ENCODE data around the gene HMSD. TPM values are rescaled to one million over a fixed set of nuclear protein-coding genes. Genes with fewer than 3 reads are reported as not detected.

Gene HMSD
- total RNA-seq, 1 donor from 2014 or later = not detected

- Histone ChIP-seq H3K36me3 (no peaks in the 10 kb centered on the region), H3K9me3 (no peaks in the 10 kb centered on the region), H3K4me1 (no peaks in the 10 kb centered on the region), H3K27ac (no peak overlapping the region), H3K27me3 (no peaks in the 10 kb centered on the region), H3K4me3 (no peak overlapping the region)
- DNase-seq (ENCODE audit: low spot score in 2 of 2) = no peak
- TF ChIP-seq, protein P1, sequence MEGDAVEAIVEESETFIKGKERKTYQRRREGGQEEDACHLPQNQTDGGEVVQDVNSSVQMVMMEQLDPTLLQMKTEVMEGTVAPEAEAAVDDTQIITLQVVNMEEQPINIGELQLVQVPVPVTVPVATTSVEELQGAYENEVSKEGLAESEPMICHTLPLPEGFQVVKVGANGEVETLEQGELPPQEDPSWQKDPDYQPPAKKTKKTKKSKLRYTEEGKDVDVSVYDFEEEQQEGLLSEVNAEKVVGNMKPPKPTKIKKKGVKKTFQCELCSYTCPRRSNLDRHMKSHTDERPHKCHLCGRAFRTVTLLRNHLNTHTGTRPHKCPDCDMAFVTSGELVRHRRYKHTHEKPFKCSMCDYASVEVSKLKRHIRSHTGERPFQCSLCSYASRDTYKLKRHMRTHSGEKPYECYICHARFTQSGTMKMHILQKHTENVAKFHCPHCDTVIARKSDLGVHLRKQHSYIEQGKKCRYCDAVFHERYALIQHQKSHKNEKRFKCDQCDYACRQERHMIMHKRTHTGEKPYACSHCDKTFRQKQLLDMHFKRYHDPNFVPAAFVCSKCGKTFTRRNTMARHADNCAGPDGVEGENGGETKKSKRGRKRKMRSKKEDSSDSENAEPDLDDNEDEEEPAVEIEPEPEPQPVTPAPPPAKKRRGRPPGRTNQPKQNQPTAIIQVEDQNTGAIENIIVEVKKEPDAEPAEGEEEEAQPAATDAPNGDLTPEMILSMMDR (IDR thresholded peaks at IDR 0.05) = no peak
- intact Hi-C loops (cut with DNase I) = loop anchor here (5.0 kb wide), 1 partner anchor 475 kb away; no protein-coding TSS in a partner anchor
Observed at GRCh38 chr18:63997041-63997440, 47.9 kb downstream of the HMSD start.

GRCh38 chr18:63997606-63998005, 48.5 kb downstream of the HMSD start:
- H3K27me3 ChIP-seq = no peaks in the 10 kb centered on the region
- TF ChIP-seq, protein P1 (IDR thresholded peaks at IDR 0.05) = no peak
- no peak overlapping the region for H3K4me3 ChIP-seq
- H3K36me3 ChIP-seq = no peaks in the 10 kb centered on the region
- H3K27ac ChIP-seq = no peak overlapping the region
- H3K9me3 ChIP-seq = no peaks in the 10 kb centered on the region
- H3K4me1 ChIP-seq = no peaks in the 10 kb centered on the region
- intact Hi-C loops (cut with DNase I) = loop anchor here (5.0 kb wide), 1 partner anchor 475 kb away; no protein-coding TSS in a partner anchor
- DNase-seq (ENCODE audit: low spot score in 2 of 2) = no peak

GRCh38 chr18:63999871-64000270, 50.8 kb downstream of the HMSD start:
- no peak for DNase-seq (ENCODE audit: low spot score in 2 of 2)
- Histone ChIP-seq H3K9me3 (no peaks in the 10 kb centered on the region), H3K27ac (no peak overlapping the region), H3K4me3 (no peak overlapping the region), H3K4me1 (no peaks in the 10 kb centered on the region), H3K27me3 (no peaks in the 10 kb centered on the region), H3K36me3 (no peaks in the 10 kb centered on the region)
- TF ChIP-seq, protein P1 (IDR thresholded peaks at IDR 0.05) = no peak
- intact Hi-C loops (cut with DNase I) = loop anchor here (5.0 kb wide), 1 partner anchor 478 kb away; no protein-coding TSS in a partner anchor

- intact Hi-C loops (cut with DNase I) = no loop called here
- Histone ChIP-seq H3K27ac (no peak overlapping the region), H3K9me3 (no peaks in the 10 kb centered on the region), H3K27me3 (no peaks in the 10 kb centered on the region), H3K4me3 (no peak overlapping the region), H3K36me3 (no peaks in the 10 kb centered on the region), H3K4me1 (no peaks in the 10 kb centered on the region)
- no peak for DNase-seq (ENCODE audit: low spot score in 2 of 2)
- TF ChIP-seq, protein P1 (IDR thresholded peaks at IDR 0.05) = no peak
Observed at GRCh38 chr18:64002581-64002980, 53.5 kb downstream of the HMSD start.

DNA sequence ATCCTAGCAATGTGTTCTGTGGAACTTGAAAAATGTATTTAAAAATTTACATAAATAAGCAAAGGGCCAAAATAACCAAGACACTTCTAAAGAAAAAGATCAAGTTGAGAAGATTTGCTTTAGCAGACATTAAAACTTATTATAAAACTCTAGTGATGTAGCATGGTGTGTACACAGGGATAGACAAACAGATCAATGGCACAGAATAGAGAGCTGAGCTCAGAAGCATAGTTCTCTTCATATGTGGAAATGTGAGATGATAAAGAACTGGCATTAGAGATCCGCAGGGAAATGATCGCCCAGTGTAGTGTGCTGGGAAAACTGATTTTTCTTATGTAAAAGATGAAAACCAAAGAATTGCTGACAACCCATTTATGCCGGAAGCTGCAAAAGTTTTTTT, 60.2 kb downstream of the HMSD start:
- Histone ChIP-seq H3K9me3 (no peaks in the 10 kb centered on the region), H3K27me3 (no peaks in the 10 kb centered on the region), H3K4me1 (no peaks in the 10 kb centered on the region), H3K4me3 (no peak overlapping the region), H3K36me3 (no peaks in the 10 kb centered on the region), H3K27ac (no peak overlapping the region)
- intact Hi-C loops (cut with DNase I) = no loop called here
- TF ChIP-seq, protein P1 (IDR thresholded peaks at IDR 0.05) = no peak
- DNase-seq (ENCODE audit: low spot score in 2 of 2) = no peak

Other genes starting within 250 kb of the HMSD start
- not detected for gene SERPINB11, start 246.3 kb upstream of the HMSD start, total RNA-seq
- not detected for gene SERPINB7, start 173.9 kb upstream of the HMSD start, total RNA-seq
- not detected for gene SERPINB2, start 61.6 kb upstream of the HMSD start, total RNA-seq
- gene SERPINB10, start 41.3 kb upstream of the HMSD start, total RNA-seq = not detected
- 4.5 TPM for gene SERPINB8, start 20.8 kb downstream of the HMSD start, total RNA-seq
- not detected for gene LINC00305, start 199.8 kb downstream of the HMSD start, total RNA-seq